HepG2 (cell line): ENCODE measurements around the gene LUC7L. TPM values are rescaled to one million over a fixed set of nuclear protein-coding genes. Genes with fewer than 3 reads are reported as not detected.

ENCODE experiments used
- CC2D1A ChIP-seq: sonication (generic); formaldehyde crosslinking; IDR thresholded peaks from 2 replicates; pipeline ENCODE4 v1.8.1; 2023; ENCODE audit warnings: mild to moderate bottlenecking, missing genetic modification reagents
- HHEX ChIP-seq: IDR thresholded peaks from 2 replicates; pipeline ENCODE4 v1.6.1; 2016; ENCODE audit warnings: control low read depth
- KDM2A ChIP-seq: sonication (generic); formaldehyde crosslinking; IDR thresholded peaks from 2 replicates; pipeline ENCODE4 v1.4.0; 2020; ENCODE audit warnings: low read depth, missing genetic modification reagents, borderline replicate concordance
- NFIC ChIP-seq: IDR thresholded peaks from 2 replicates; pipeline ENCODE4 v1.6.1; 2012; ENCODE audit warnings: mild to moderate bottlenecking, low read length, inconsistent platforms
- RARG ChIP-seq: sonication (generic); formaldehyde crosslinking; IDR thresholded peaks from 2 replicates; pipeline ENCODE4 v1.4.0; 2020; ENCODE audit warnings: low read depth, mild to moderate bottlenecking, missing genetic modification reagents
- RFXAP ChIP-seq: sonication (generic); formaldehyde crosslinking; IDR thresholded peaks from 2 replicates; pipeline ENCODE4 v1.4.0; 2020; ENCODE audit warnings: missing genetic modification reagents, borderline replicate concordance
- TOE1 ChIP-seq: sonication (generic); formaldehyde crosslinking; IDR thresholded peaks from 2 replicates; pipeline ENCODE4 v1.4.0; 2020; ENCODE audit warnings: mild to moderate bottlenecking, missing genetic modification reagents
- ZMYM4 ChIP-seq: sonication (generic); formaldehyde crosslinking; IDR thresholded peaks from 2 replicates; pipeline ENCODE4 v1.8.1; 2023; ENCODE audit warnings: mild to moderate bottlenecking, missing genetic modification reagents
- ZNF331 ChIP-seq: sonication (generic); formaldehyde crosslinking; IDR thresholded peaks from 2 replicates; pipeline ENCODE4 v1.4.0; 2020; ENCODE audit warnings: missing genetic modification reagents
- ZNF891 ChIP-seq: sonication (generic); formaldehyde crosslinking; IDR thresholded peaks from 2 replicates; pipeline ENCODE4 v1.5.0; 2020; ENCODE audit warnings: mild to moderate bottlenecking, missing genetic modification reagents
- polyA plus RNA-seq, 8 experiments: library from polyadenylated mRNA; depleted of rRNA in 3 of 8; stranded (reverse) in 7 of 8; unstranded in 1 of 8; fragments of >200 nt; fragmentation: Illumina TruSeq in 4 of 8; extraction: Trizol in 4 of 8; gene quantifications; 2 replicates each; pipeline versions ENCODE4 v1.2.1 to v1.2.3, GENCODE V29; 2011 to 2016; ENCODE audit warnings: low read depth in 4 of 8, missing spikeins in 1 of 8, mixed read lengths in 1 of 8; ENCODE audit not compliant: insufficient read depth in 1 of 8
- total RNA-seq, 5 experiments: library from RNA; depleted of rRNA; stranded (reverse); fragments of >200 nt; fragmentation: Illumina TruSeq; extraction: Trizol; gene quantifications; 2 replicates each; pipeline ENCODE4 v1.2.3, GENCODE V29; 2016; ENCODE audit warnings: low read depth in 1 of 5
- TF ChIP-seq, protein P1 (sequence below): sonication (generic); formaldehyde crosslinking; IDR thresholded peaks from 2 replicates; pipeline ENCODE4 v1.5.1; 2020; ENCODE audit warnings: mild to moderate bottlenecking, missing genetic modification reagents, moderate library complexity
- TF ChIP-seq, protein P2 (sequence below): sonication (generic); formaldehyde crosslinking; IDR thresholded peaks from 2 replicates; pipeline ENCODE4 v1.8.1; 2023; ENCODE audit warnings: mild to moderate bottlenecking, missing genetic modification reagents
- TF ChIP-seq, protein P3 (sequence below): sonication (generic); formaldehyde crosslinking; IDR thresholded peaks from 2 replicates; pipeline ENCODE4 v1.4.0; 2020; ENCODE audit warnings: missing genetic modification reagents, borderline replicate concordance
- TF ChIP-seq, protein P4 (sequence below): sonication (generic); formaldehyde crosslinking; IDR thresholded peaks from 2 replicates; pipeline ENCODE4 v1.4.0; 2020; ENCODE audit warnings: missing genetic modification reagents
- TF ChIP-seq, protein P5 (sequence below): IDR thresholded peaks from 2 replicates; pipeline ENCODE4 v1.6.1; 2016; ENCODE audit warnings: mild to moderate bottlenecking, missing biosample characterization, missing genetic modification reagents
- TF ChIP-seq, protein P6 (sequence below): fragments of 450-650 bp; IDR thresholded peaks from 2 replicates; pipeline ENCODE4 v1.6.1; 2016

LUC7L gene
- total and polyA plus RNA-seq, 2 of the 13 experiments (the other 11 are each of a cell fraction or from before 2014, with no cell fraction given), result 48.7 to 56.9 TPM

DNA sequence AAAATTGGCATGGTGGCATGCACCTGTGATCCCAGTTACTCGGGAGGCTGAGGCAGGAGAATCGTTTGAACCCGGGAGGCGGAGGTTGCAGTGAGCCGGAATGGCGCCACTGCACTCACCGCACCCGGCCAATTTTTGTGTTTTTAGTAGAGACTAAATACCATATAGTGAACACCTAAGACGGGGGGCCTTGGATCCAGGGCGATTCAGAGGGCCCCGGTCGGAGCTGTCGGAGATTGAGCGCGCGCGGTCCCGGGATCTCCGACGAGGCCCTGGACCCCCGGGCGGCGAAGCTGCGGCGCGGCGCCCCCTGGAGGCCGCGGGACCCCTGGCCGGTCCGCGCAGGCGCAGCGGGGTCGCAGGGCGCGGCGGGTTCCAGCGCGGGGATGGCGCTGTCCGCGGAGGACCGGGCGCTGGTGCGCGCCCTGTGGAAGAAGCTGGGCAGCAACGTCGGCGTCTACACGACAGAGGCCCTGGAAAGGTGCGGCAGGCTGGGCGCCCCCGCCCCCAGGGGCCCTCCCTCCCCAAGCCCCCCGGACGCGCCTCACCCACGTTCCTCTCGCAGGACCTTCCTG is 49.1 kb downstream of the LUC7L start, which contains the start of gene HBQ1 (continued):
- TF ChIP-seq, protein P1, sequence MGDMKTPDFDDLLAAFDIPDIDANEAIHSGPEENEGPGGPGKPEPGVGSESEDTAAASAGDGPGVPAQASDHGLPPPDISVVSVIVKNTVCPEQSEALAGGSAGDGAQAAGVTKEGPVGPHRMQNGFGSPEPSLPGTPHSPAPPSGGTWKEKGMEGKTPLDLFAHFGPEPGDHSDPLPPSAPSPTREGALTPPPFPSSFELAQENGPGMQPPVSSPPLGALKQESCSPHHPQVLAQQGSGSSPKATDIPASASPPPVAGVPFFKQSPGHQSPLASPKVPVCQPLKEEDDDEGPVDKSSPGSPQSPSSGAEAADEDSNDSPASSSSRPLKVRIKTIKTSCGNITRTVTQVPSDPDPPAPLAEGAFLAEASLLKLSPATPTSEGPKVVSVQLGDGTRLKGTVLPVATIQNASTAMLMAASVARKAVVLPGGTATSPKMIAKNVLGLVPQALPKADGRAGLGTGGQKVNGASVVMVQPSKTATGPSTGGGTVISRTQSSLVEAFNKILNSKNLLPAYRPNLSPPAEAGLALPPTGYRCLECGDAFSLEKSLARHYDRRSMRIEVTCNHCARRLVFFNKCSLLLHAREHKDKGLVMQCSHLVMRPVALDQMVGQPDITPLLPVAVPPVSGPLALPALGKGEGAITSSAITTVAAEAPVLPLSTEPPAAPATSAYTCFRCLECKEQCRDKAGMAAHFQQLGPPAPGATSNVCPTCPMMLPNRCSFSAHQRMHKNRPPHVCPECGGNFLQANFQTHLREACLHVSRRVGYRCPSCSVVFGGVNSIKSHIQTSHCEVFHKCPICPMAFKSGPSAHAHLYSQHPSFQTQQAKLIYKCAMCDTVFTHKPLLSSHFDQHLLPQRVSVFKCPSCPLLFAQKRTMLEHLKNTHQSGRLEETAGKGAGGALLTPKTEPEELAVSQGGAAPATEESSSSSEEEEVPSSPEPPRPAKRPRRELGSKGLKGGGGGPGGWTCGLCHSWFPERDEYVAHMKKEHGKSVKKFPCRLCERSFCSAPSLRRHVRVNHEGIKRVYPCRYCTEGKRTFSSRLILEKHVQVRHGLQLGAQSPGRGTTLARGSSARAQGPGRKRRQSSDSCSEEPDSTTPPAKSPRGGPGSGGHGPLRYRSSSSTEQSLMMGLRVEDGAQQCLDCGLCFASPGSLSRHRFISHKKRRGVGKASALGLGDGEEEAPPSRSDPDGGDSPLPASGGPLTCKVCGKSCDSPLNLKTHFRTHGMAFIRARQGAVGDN (CRISPR knock-in tag), result no peak
- TF ChIP-seq ZNF891 (CRISPR knock-in tag) (no peak), NFIC (no peak), ZNF331 (CRISPR knock-in tag) (no peak), KDM2A (CRISPR knock-in tag) (no peak), TOE1 (CRISPR knock-in tag) (no peak), RFXAP (CRISPR knock-in tag) (no peak), HHEX (no peak), ZMYM4 (CRISPR knock-in tag) (0 out of 2 replicates have a peak, but pooled peaks have one; percentile 29), RARG (no peak), CC2D1A (CRISPR knock-in tag) (no peak)
- TF ChIP-seq, protein P2, sequence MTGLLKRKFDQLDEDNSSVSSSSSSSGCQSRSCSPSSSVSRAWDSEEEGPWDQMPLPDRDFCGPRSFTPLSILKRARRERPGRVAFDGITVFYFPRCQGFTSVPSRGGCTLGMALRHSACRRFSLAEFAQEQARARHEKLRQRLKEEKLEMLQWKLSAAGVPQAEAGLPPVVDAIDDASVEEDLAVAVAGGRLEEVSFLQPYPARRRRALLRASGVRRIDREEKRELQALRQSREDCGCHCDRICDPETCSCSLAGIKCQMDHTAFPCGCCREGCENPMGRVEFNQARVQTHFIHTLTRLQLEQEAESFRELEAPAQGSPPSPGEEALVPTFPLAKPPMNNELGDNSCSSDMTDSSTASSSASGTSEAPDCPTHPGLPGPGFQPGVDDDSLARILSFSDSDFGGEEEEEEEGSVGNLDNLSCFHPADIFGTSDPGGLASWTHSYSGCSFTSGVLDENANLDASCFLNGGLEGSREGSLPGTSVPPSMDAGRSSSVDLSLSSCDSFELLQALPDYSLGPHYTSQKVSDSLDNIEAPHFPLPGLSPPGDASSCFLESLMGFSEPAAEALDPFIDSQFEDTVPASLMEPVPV (CRISPR knock-in tag), result no peak
- TF ChIP-seq, protein P3, sequence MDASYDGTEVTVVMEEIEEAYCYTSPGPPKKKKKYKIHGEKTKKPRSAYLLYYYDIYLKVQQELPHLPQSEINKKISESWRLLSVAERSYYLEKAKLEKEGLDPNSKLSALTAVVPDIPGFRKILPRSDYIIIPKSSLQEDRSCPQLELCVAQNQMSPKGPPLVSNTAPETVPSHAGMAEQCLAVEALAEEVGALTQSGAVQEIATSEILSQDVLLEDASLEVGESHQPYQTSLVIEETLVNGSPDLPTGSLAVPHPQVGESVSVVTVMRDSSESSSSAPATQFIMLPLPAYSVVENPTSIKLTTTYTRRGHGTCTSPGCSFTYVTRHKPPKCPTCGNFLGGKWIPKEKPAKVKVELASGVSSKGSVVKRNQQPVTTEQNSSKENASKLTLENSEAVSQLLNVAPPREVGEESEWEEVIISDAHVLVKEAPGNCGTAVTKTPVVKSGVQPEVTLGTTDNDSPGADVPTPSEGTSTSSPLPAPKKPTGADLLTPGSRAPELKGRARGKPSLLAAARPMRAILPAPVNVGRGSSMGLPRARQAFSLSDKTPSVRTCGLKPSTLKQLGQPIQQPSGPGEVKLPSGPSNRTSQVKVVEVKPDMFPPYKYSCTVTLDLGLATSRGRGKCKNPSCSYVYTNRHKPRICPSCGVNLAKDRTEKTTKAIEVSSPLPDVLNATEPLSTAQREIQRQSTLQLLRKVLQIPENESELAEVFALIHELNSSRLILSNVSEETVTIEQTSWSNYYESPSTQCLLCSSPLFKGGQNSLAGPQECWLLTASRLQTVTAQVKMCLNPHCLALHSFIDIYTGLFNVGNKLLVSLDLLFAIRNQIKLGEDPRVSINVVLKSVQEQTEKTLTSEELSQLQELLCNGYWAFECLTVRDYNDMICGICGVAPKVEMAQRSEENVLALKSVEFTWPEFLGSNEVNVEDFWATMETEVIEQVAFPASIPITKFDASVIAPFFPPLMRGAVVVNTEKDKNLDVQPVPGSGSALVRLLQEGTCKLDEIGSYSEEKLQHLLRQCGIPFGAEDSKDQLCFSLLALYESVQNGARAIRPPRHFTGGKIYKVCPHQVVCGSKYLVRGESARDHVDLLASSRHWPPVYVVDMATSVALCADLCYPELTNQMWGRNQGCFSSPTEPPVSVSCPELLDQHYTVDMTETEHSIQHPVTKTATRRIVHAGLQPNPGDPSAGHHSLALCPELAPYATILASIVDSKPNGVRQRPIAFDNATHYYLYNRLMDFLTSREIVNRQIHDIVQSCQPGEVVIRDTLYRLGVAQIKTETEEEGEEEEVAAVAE (CRISPR knock-in tag), result no peak
- TF ChIP-seq, protein P4, sequence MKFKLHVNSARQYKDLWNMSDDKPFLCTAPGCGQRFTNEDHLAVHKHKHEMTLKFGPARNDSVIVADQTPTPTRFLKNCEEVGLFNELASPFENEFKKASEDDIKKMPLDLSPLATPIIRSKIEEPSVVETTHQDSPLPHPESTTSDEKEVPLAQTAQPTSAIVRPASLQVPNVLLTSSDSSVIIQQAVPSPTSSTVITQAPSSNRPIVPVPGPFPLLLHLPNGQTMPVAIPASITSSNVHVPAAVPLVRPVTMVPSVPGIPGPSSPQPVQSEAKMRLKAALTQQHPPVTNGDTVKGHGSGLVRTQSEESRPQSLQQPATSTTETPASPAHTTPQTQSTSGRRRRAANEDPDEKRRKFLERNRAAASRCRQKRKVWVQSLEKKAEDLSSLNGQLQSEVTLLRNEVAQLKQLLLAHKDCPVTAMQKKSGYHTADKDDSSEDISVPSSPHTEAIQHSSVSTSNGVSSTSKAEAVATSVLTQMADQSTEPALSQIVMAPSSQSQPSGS, result no peak
- TF ChIP-seq, protein P5, sequence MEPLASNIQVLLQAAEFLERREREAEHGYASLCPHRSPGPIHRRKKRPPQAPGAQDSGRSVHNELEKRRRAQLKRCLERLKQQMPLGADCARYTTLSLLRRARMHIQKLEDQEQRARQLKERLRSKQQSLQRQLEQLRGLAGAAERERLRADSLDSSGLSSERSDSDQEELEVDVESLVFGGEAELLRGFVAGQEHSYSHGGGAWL (CRISPR knock-in tag), result no peak
- TF ChIP-seq, protein P6, sequence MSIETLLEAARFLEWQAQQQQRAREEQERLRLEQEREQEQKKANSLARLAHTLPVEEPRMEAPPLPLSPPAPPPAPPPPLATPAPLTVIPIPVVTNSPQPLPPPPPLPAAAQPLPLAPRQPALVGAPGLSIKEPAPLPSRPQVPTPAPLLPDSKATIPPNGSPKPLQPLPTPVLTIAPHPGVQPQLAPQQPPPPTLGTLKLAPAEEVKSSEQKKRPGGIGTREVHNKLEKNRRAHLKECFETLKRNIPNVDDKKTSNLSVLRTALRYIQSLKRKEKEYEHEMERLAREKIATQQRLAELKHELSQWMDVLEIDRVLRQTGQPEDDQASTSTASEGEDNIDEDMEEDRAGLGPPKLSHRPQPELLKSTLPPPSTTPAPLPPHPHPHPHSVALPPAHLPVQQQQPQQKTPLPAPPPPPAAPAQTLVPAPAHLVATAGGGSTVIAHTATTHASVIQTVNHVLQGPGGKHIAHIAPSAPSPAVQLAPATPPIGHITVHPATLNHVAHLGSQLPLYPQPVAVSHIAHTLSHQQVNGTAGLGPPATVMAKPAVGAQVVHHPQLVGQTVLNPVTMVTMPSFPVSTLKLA, result no peak
